Activated CD8-positive, alpha-beta memory T cell treated with anti-CD3 and anti-CD28 coated beads, Interleukin-2, amount 50 U/mL, for 4 hours (primary cell): ENCODE results near the gene GOLGA6L25.
"Not testable (repeated sequence)": the region's sequence is repeated elsewhere in the genome, so short reads cannot be mapped to it uniquely, and the experiment has no call there.

Source experiments
- DNase-seq: peaks from one replicate; pipeline ENCODE4 v3.0.0-alpha.2; 2020

GOLGA6L25 gene, protein sequence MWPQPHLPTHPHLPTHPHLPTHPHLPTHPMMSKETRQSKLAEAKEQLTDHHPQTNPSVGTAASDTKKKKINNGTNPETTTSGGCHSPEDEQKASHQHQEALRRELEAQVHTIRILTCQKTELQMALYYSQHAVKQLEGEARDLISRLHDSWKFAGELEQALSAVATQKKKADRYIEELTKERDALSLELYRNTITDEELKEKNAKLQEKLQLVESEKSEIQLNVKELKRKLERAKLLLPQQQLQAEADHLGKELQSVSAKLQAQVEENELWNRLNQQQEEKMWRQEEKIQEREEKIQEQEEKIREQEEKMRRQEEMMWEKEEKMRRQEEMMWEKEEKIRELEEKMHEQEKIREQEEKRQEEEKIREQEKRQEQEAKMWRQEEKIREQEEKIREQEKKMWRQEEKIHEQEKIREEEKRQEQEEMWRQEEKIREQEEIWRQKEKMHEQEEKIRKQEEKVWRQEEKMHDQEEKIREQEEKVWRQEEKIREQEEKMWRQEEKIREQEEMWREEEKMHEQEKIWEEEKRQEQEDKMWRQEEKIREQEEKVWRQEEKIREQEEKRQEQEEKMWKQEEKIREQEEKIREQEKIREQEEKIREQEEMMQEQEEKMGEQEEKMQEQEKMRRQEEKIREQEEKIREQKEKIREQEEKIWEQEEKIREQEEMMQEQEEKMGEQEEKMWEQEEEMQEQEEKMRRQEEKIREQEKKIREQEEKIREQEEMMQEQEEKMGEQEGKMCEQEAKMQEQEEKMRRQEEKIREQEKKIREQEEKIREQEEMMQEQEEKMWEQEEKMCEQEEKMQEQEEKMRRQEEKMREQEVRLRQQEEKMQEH

GRCh38 chr15:28553268-28553667 lies at the start of gene GOLGA6L25:
TSS of gene GOLGA6L25 (plus strand) at chr15:28553568. CDS start at chr15:28553629, 61 bp downstream.
- DNase-seq = not testable (repeated sequence)

DNA sequence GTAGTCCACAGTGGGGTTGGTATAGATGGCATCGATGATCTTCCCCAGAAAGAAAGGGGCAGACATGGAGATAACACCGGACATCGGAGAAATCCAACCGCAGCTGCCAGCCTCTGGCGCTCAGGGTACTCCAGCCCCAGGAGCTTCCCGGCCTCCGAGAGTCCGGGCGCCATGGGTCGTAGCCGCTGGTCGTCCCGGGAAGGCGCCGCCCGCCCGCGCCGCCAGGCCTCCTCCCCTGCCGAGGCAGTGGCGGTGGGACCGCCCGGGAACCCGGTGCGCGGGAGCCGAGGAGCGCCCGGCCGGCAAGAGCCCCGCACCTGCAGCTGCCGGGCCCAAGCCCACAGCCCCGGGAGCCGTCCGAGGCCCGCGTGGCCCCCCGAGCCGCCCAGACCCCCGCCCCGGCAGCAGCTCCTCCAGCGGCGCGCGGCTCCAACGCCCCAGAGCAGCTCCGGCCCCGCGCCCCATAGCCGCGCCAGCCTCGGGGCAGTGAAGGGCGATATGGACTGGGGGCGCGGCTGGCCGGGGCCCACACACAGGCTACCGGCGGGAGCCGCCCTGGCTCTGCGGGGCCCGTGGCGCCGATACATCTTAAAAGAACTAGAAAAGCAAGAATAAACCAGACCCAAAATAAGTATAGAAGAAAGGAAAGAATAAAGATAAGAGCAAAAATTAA lies 45.0 kb upstream of the GOLGA6L25 start:
- not testable (repeated sequence) for DNase-seq

- not testable (repeated sequence) for DNase-seq
Measured at GRCh38 chr15:28514128-28514527, 39.2 kb upstream of the GOLGA6L25 start.

DNA sequence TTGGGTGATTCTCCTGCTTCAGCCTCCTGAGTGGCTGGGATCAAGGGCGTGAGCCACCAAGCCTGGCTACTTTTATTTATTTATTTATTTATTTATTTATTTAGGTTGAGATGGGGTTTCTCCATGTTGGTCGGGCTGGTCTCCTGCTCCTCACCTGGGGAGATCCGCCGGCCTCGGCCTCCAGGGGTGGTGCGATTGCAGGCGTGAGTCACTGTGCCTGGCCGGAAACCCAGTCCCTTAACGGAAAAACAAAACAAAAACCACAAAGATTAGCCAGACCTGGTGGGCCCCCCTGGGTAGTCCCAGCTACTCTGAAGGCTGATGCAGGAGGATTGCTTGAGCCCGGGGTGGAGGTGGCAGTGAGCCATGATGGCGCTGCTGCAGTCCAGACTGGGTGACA lies 38.2 kb upstream of the GOLGA6L25 start:
- DNase-seq = not testable (repeated sequence)

DNA sequence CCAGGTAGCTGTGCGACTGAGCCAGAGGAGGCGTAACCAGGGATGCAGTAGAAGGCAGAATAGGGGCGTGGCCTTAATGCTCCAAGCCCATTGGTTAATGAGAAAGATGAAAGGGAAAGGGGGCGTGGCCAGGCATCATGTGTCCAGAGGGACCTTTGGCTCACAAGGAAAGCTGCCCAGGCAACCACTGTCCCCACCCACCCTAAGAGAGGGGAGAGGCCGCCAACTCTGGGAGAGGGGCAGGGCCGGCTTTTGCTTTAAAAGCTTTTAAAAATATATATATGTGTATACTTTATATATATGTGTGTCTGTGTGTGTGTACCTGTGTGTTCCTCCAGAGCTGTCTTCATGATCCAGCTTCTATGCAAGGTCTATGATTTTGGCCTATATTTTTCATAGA lies 20.4 kb upstream of the GOLGA6L25 start, which contains the start of gene GOLGA8G:
Gene GOLGA8G (minus strand): TSS at position 18 of the 400 bp plus-strand sequence. CDS start 62 bp downstream, outside the sequence.
- DNase-seq = not testable (repeated sequence)

GRCh38 chr15:28573351-28573750 lies 20.0 kb downstream of the GOLGA6L25 start:
- DNase-seq = not testable (repeated sequence)

DNA sequence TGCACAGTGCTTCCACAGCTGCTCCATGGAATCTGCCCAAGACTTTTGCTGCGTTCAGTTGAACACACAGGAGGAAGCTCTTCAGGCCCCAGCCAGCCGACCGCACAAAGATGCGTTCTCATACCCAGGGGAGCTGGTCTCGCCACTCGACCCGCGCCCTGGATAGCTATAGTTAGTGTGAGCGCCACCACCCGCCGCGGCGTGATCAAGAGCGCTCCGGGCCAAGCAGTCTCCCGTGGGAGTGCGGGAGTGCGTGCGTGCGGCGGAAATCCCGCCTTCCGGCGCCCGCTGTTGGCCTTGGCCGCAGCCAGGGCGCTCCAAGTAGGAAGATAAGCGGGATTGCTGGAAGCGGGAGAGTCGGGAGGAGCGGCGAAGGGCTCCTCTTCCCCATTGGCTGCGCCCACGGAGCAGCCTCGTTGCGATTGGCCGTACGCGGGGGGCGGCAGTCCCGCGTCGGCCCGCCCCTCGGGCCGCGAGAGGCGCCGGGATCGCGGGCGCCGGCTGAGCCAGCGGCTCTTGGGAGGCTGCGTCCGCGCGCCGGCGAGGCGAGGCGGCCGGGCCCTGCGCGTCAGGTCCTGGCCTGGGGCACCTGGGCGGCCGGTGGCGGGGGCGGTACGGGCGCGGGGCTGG lies 35.7 kb downstream of the GOLGA6L25 start:
- DNase-seq = not testable (repeated sequence)

DNA sequence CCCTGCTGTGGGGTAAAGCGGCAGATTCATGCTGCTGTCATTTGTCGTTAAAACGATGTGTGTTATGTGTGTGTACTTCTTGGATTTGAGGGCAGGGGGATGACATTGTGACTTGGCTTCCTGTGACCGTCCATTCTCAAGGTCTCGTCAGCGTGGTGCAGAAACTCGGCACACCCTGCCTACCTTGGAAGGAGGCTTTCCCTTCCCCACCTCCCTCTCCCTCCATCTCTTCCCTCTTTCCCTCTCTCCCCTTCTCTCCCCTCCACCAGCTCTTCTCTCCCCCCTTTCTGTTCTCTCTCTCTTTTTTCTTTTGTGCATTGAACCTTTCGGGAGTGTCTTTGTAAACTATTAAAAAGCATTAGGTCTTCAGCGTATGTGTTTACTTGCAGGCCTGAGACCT lies 36.4 kb downstream of the GOLGA6L25 start:
- not testable (repeated sequence) for DNase-seq

DNA sequence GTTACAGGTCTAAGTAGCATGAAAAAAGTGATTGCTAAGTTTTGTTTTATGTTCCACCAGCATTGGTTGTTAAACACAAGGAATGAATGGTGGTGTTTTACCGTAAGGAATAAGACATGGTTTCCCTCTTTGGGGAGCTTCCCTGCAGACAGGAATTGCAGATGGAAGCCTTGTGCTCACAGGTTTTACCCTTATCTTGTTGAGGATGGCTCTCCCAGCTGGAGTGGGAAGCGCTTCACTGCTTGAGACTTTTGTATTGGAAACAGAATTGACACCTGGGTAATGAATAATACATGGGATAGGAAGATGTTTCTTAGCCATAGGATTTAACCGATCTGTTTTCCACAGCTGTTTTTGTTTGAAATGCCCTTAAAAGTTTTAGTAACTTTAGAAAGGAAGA lies 39.0 kb downstream of the GOLGA6L25 start:
- not testable (repeated sequence) for DNase-seq

GRCh38 chr15:28593424-28594129 lies 40.2 kb downstream of the GOLGA6L25 start:
- DNase-seq = not testable (repeated sequence)

DNA sequence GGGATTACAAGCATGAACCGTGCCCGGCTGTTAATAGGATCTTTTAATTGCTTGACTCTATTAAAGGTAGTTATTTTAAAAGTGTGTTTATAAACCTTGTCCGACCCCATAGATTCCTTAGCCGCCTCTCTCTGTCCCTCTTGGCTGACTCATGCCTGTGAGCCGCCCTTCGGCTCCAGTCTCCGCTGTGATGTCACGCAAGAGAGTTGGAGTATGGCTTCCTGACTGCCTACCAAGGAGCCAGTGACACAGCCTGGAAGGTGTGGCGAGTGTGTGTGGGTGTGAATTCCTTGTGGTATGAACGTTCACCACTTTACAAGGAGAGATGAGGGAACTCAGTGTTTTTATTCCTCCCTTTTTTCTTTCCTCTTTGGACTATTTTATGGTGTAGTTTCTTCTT lies 44.1 kb downstream of the GOLGA6L25 start:
- not testable (repeated sequence) for DNase-seq

DNA sequence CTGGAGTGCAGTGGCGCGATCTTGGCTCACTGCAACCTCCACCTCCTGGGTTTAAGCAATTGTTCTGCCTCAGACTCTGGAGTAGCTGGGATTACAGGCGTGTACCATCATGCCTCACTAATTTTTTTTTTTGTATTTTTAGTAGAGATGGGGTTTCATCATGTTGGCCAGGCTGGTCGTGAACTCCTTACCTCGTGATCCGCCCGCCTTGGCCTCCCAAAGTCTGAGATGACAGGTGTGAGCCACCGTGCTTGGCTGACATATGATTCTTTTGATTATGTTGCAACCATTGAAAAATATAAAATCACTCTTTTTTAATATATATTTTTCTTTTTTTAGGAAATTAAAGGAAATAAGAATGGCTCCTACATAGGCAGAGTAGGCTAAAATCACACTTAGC lies 44.8 kb downstream of the GOLGA6L25 start:
- not testable (repeated sequence) for DNase-seq

DNA sequence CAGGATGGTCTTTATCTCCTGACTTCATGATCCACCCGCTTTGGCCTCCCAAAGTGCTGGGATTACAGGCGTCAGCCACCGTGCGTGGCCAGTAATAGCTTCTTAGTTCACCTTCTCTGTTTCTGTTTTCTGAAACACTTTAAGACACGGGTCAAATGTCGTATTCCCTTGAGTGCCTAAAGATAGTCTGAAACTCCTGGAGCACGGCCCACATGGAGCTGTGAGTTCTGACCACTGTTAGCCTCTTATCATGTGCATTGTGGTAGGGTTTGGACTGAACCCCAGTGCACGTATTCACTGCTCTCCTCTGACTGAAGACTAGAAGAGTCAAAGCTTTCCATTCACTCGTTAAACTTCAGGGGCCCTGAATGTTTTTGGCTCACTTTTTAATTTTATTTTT lies 48.8 kb downstream of the GOLGA6L25 start:
- not testable (repeated sequence) for DNase-seq
